Caco-2 (cell line): Measurements from ENCODE around the gene NBR1. TPM values are rescaled to one million over a fixed set of nuclear protein-coding genes. Genes with fewer than 3 reads are reported as not detected.
"Not testable (repeated sequence)": the region's sequence is repeated elsewhere in the genome, so short reads cannot be mapped to it uniquely, and the experiment has no call there.

Experiments
- BruUV-seq: library from RNA; stranded (reverse); fragments of 400-500 nt; replicated peaks from 2 replicates; lab custom pipeline; 2021; lab: Mats Ljungman, UMichigan
- CTCF ChIA-PET: fragments of 300-600 bp; sonication (Branson Sonifier 250); formaldehyde crosslinking; loops from one replicate; lab custom pipeline; 2022; ENCODE audit warnings: antibody characterized with exemption; lab: Charles Lee
- POLR2A ChIA-PET: fragments of 300-600 bp; sonication (Branson Sonifier 250); formaldehyde crosslinking; loops from one replicate; lab custom pipeline; 2022; ENCODE audit warnings: antibody characterized with exemption; lab: Charles Lee
- DNase-seq, 2 experiments: peaks; one replicate each; pipeline versions ENCODE4 v3.0.0 to v3.0.0-alpha.2; 2020 to 2022
- H3K27me3 ChIP-seq: replicated peaks from 2 replicates; pipeline ENCODE4 v1.6.0; 2011; ENCODE audit warnings: low read length; ENCODE audit not compliant: control insufficient read depth, insufficient read depth
- H3K36me3 ChIP-seq: 2 replicates; pipeline ENCODE4 v1.5.1; 2011; ENCODE audit warnings: low read length; ENCODE audit not compliant: control insufficient read depth, insufficient read depth
- H3K4me1 ChIP-seq: fragments of 250-450 bp; sonication (Bioruptor Pico); 2 replicates; pipeline ENCODE4 v1.5.1; 2020; ENCODE audit warnings: mild to moderate bottlenecking
- H3K4me3 ChIP-seq: 2 replicates; pipeline ENCODE4 v1.5.1; 2011; ENCODE audit warnings: low read depth, mild to moderate bottlenecking, control low read depth, low read length
- H3K9me3 ChIP-seq: fragments of 250-450 bp; sonication (Bioruptor Pico); 2 replicates; pipeline ENCODE4 v1.5.1; 2020; ENCODE audit warnings: mild to moderate bottlenecking, moderate library complexity
- H3K27ac Mint-ChIP-seq: one replicate; pipeline ENCODE4 v1.8.0; 2022; ENCODE audit warnings: mixed read lengths; ENCODE audit not compliant: unreplicated experiment
- H3K27me3 Mint-ChIP-seq: one replicate; pipeline ENCODE4 v1.8.0; 2022; ENCODE audit warnings: mixed read lengths; ENCODE audit not compliant: insufficient read depth, unreplicated experiment
- H3K36me3 Mint-ChIP-seq: one replicate; pipeline ENCODE4 v1.8.0; 2022; ENCODE audit warnings: mild to moderate bottlenecking, mixed read lengths; ENCODE audit not compliant: insufficient read depth, unreplicated experiment
- H3K4me1 Mint-ChIP-seq: one replicate; pipeline ENCODE4 v1.8.0; 2022; ENCODE audit warnings: low read depth, mixed read lengths; ENCODE audit not compliant: unreplicated experiment
- H3K4me3 Mint-ChIP-seq: one replicate; pipeline ENCODE4 v1.8.0; 2022; ENCODE audit warnings: mild to moderate bottlenecking, moderate library complexity, mixed read lengths; ENCODE audit not compliant: unreplicated experiment
- H3K9me3 Mint-ChIP-seq: one replicate; pipeline ENCODE4 v1.8.0; 2022; ENCODE audit warnings: mixed read lengths; ENCODE audit not compliant: unreplicated experiment
- intact Hi-C: fragments of 100-400 bp; cut with micrococcal nuclease; formaldehyde crosslinking; loops from one replicate; pipeline ENCODE4 v1.10.0; 2022; ENCODE audit not compliant: unreplicated experiment
- total RNA-seq: library from RNA; stranded (reverse); gene quantifications from 2 replicates; pipeline ENCODE4 v1.2.3, GENCODE V29; 2022
- TF ChIP-seq, protein P1 (sequence below), 2 experiments: fragments of 200-600 bp in 1 of 2; IDR thresholded peaks; 1 replicate in 1 of 2; 2 replicates in 1 of 2; pipeline versions ENCODE4 v1.5.1 to v1.8.0; 2011 to 2022; ENCODE audit warnings: antibody characterized with exemption in 1 of 2, control low read depth in 1 of 2, inconsistent platforms in 1 of 2, low read depth in 1 of 2, low read length in 1 of 2, mild to moderate bottlenecking in 1 of 2, moderate library complexity in 1 of 2; ENCODE audit not compliant: insufficient read depth in 1 of 2, severe bottlenecking in 1 of 2, unreplicated experiment in 1 of 2

Gene NBR1
- total RNA-seq, 1 experiment from 2014 or later: 53.9 TPM

DNA sequence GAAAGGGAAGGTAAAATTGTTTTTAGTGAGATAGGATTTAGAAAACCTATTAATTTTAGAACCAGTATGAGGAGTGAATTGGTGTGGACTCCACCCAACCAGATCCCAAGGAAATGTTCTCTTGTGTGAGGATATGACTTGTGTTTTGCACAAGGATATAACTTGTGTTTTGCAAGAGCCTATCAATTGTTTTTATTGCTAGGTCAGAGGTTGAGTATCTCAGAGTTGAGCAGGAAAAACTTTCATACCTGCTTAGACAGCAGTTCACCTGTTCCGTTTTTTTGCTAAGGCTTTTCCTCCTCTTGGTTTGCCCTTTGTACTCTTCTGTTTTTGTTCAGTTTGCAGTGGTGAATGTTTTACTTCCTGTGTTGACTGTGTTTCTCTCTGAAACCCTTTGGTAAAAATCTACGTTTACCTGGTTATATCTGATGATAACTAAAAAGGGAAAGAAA lies 5.1 kb downstream of the NBR1 start:
- peak in 1 of 2 experiments; percentile 46 for DNase-seq
- Mint-ChIP-seq H3K4me1 (peaks cover 25% of the 10 kb centered on the region), H3K4me3 (peak overlapping the region; percentile 63), H3K27ac (peak overlapping the region; percentile 42), H3K27me3 (no peaks in the 10 kb centered on the region), H3K9me3 (no peaks in the 10 kb centered on the region), H3K36me3 (peaks cover 36% of the 10 kb centered on the region)
- H3K4me3 ChIP-seq: no peak overlapping the region
- intact Hi-C loops: no loop called here
- H3K4me1 ChIP-seq: peaks cover 35% of the 10 kb centered on the region
- BruUV-seq: no TSS peak
- ChIA-PET CTCF (interaction anchor here (0.7 kb wide), 1 partner anchor 141 kb away, joined by 4 read pairs; no protein-coding TSS in a partner anchor), POLR2A (interaction anchor here (1.3 kb wide), 1 partner anchor 140 kb away, joined by 5 read pairs; no protein-coding TSS in a partner anchor)
- H3K9me3 ChIP-seq: no peaks in the 10 kb centered on the region
- no peaks in the 10 kb centered on the region for H3K27me3 ChIP-seq
- TF ChIP-seq, protein P1, sequence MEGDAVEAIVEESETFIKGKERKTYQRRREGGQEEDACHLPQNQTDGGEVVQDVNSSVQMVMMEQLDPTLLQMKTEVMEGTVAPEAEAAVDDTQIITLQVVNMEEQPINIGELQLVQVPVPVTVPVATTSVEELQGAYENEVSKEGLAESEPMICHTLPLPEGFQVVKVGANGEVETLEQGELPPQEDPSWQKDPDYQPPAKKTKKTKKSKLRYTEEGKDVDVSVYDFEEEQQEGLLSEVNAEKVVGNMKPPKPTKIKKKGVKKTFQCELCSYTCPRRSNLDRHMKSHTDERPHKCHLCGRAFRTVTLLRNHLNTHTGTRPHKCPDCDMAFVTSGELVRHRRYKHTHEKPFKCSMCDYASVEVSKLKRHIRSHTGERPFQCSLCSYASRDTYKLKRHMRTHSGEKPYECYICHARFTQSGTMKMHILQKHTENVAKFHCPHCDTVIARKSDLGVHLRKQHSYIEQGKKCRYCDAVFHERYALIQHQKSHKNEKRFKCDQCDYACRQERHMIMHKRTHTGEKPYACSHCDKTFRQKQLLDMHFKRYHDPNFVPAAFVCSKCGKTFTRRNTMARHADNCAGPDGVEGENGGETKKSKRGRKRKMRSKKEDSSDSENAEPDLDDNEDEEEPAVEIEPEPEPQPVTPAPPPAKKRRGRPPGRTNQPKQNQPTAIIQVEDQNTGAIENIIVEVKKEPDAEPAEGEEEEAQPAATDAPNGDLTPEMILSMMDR (IDR thresholded peaks at IDR 0.05; ENCODE audit: insufficient read depth in 1 of 2, low read depth in 1 of 2, low read length in 1 of 2, severe bottlenecking in 1 of 2, unreplicated experiment in 1 of 2): no peak
- H3K36me3 ChIP-seq: no peaks in the 10 kb centered on the region

DNA sequence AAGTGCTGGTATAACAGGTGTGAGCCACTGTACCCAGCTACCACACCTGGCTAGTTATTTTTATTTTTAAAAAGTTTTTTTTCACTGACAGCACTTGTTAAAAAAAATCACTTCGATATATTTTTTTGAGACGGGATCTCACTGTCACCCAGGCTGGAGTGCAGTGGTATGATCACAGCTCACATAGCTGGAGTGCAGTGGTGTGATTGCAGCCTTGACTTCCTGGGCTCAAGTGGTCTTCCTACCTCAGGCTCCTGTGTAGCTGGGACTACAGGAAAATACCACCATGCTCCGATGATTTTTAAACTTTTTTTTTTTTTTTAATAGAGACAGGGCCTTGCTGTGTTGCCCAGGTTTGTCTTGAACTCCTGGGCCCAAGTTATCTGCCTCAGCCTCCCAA lies 12.9 kb downstream of the NBR1 start:
- no TSS peak for BruUV-seq
- ChIA-PET POLR2A (no interaction called here), CTCF (interaction anchor here (0.8 kb wide), 1 partner anchor 28 kb away, joined by 3 read pairs; the partner anchor contains the start of gene TMEM106A)
- H3K4me3 ChIP-seq: no peak overlapping the region
- Mint-ChIP-seq H3K4me3 (no peak overlapping the region), H3K27ac (no peak overlapping the region), H3K36me3 (peaks cover 27% of the 10 kb centered on the region), H3K4me1 (no peaks in the 10 kb centered on the region), H3K27me3 (no peaks in the 10 kb centered on the region), H3K9me3 (no peaks in the 10 kb centered on the region)
- no peak for DNase-seq
- no peaks in the 10 kb centered on the region for H3K9me3 ChIP-seq
- intact Hi-C loops: no loop called here
- no peaks in the 10 kb centered on the region for H3K27me3 ChIP-seq
- TF ChIP-seq, protein P1 (IDR thresholded peaks at IDR 0.05; ENCODE audit: insufficient read depth in 1 of 2, low read depth in 1 of 2, low read length in 1 of 2, severe bottlenecking in 1 of 2, unreplicated experiment in 1 of 2): no peak
- H3K36me3 ChIP-seq: peaks cover 2% of the 10 kb centered on the region
- no peaks in the 10 kb centered on the region for H3K4me1 ChIP-seq

DNA sequence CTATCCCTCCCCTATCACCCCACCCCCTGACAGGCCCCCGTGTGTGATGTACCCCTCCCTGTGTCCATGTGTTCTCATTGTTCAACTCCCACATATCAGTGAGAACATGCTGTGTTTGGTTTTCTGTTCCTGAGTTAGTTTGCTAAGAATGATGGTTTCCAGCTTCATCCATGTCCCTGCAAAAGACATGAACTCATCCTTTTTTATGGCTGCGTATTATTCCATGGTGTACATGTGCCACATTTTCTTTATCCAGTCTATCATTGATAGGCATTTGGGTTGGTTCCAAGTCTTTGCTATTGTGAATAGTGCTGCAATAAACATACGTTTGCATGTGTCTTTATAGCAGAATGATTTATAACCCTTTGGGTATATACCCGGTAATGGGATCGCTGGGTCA lies 15.6 kb downstream of the NBR1 start:
- DNase-seq, intact Hi-C loops, H3K4me1 ChIP-seq, H3K4me3 ChIP-seq, H3K36me3 ChIP-seq, H3K9me3 Mint-ChIP-seq, BruUV-seq, H3K27ac Mint-ChIP-seq, H3K27me3 ChIP-seq, H3K27me3 Mint-ChIP-seq, H3K4me3 Mint-ChIP-seq, POLR2A ChIA-PET, CTCF ChIA-PET, H3K9me3 ChIP-seq, H3K4me1 Mint-ChIP-seq: not testable (repeated sequence)
- H3K36me3 Mint-ChIP-seq: peaks cover 40% of the 10 kb centered on the region
